Measurements from ENCODE around the gene C5orf46. TPM values are rescaled to one million over a fixed set of nuclear protein-coding genes. Genes with fewer than 3 reads are reported as not detected.

Gene C5orf46
- polyA plus RNA-seq, 2 of the 4 experiments (the other 2 are of a cell fraction), result not detected

- TF ChIP-seq FOXS1 (CRISPR knock-in tag; IDR thresholded peaks at IDR 0.05) (no peak), ELK1 (IDR thresholded peaks at IDR 0.05; ENCODE audit: low read depth, low read length) (no peak), HOXA7 (CRISPR knock-in tag; IDR thresholded peaks at IDR 0.05) (no peak), HEYL (CRISPR knock-in tag; IDR thresholded peaks at IDR 0.05) (no peak), NPAS2 (CRISPR knock-in tag; IDR thresholded peaks at IDR 0.05; ENCODE audit: borderline replicate concordance) (no peak), HOXB5 (CRISPR knock-in tag; IDR thresholded peaks at IDR 0.05) (no peak), HOXB13 (CRISPR knock-in tag; IDR thresholded peaks at IDR 0.05; ENCODE audit: low read depth) (no peak), RFX5 (IDR thresholded peaks at IDR 0.05) (no peak), CBX8 (IDR thresholded peaks at IDR 0.05) (no peak)
Measured at GRCh38 chr5:147857302-147858129, 48.8 kb downstream of the C5orf46 start (continued).

- Histone ChIP-seq H3K27ac (no peak overlapping the region), H3K4me1 (no peaks in the 10 kb centered on the region), H3K9me3 (no peaks in the 10 kb centered on the region), H3K4me2 (no peak overlapping the region), H3K4me3 (no peak overlapping the region)
- no peak for ATAC-seq
- ChIA-PET CTCF (interaction anchor here (0.7 to 7.6 kb wide), 7 partner anchors 12 to 229 kb away, joined by 3 to 59 read pairs (median 3); no protein-coding TSS in a partner anchor), POLR2A (no interaction called here)
- FAIRE-seq, result no peak
- TF ChIP-seq RARB (CRISPR knock-in tag; IDR thresholded peaks at IDR 0.05) (no peak), GATA3 (IDR thresholded peaks at IDR 0.05; ENCODE audit: borderline replicate concordance) (no peak), EHF (CRISPR knock-in tag; IDR thresholded peaks at IDR 0.05) (no peak), CEBPB (IDR thresholded peaks at IDR 0.05) (no peak), ELK1 (IDR thresholded peaks at IDR 0.05; ENCODE audit: low read depth, low read length) (no peak), HMGXB4 (CRISPR knock-in tag; IDR thresholded peaks at IDR 0.05; ENCODE audit: borderline replicate concordance) (no peak), CBX8 (IDR thresholded peaks at IDR 0.05) (no peak), CTCF (IDR thresholded peaks at IDR 0.05) (no peak), TP53 (CRISPR knock-in tag; IDR thresholded peaks at IDR 0.05) (no peak), ZFP36 (IDR thresholded peaks at IDR 0.05; ENCODE audit: borderline replicate concordance, partially characterized antibody) (no peak), ZNF302 (CRISPR knock-in tag; IDR thresholded peaks at IDR 0.05) (no peak), HOXB13 (CRISPR knock-in tag; IDR thresholded peaks at IDR 0.05; ENCODE audit: low read depth) (no peak), EHMT2 (IDR thresholded peaks at IDR 0.05; ENCODE audit: low read depth) (no peak), JUN (IDR thresholded peaks at IDR 0.05) (no peak), CHD4 (IDR thresholded peaks at IDR 0.05; ENCODE audit: borderline replicate concordance) (no peak), ESRRA (IDR thresholded peaks at IDR 0.05; ENCODE audit: borderline replicate concordance, low read length) (no peak), MYC (IDR thresholded peaks at IDR 0.05; ENCODE audit: borderline replicate concordance, low read length) (no peak)
- DNase-seq (ENCODE audit: low read depth in 1 of 2, low spot score in 1 of 2), result no peak
Measured at GRCh38 chr5:147856801-147857200, 49.5 kb downstream of the C5orf46 start.

Data from A549 (cell line).